ENCODE data around the gene CRADD. TPM values are rescaled to one million over a fixed set of nuclear protein-coding genes. Genes with fewer than 3 reads are reported as not detected.
A peak's percentile ranks its signal among the peaks of the same experiment; 100 is the strongest.

Gene CRADD
- polyA plus RNA-seq, 1 of the 3 experiments (the other 2 are of a cell fraction) = 13.6 TPM

DNA sequence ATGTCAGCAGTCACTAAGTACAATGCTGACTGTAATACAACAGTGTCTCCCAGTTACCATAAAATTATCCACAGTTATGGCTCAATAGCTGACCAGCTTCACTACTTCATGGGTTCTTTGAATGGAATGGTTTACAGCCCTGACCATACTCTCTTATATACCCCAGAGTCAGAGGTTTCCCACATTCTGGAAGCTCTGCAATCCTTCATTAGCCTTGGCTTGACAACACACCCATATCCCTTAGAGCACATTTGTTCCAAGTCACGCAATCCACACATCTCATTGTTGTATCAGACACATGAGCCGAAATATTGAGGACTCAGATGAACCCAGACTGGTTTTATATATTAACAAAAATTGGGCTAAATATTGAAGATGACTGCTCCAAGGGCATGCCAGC lies 261.8 kb downstream of the CRADD start:
- TF ChIP-seq NFIC (IDR thresholded peaks at IDR 0.05; ENCODE audit: borderline replicate concordance) (no peak), CHD2 (IDR thresholded peaks at IDR 0.05; ENCODE audit: low read length, partially characterized antibody) (no peak), TCF12 (IDR thresholded peaks at IDR 0.05) (no peak)
- no peaks in the 10 kb centered on the region for H3K4me1 ChIP-seq (ENCODE audit: control insufficient read depth in 1 of 2, insufficient read depth in 2 of 2, low read depth in 1 of 2, low read length in 1 of 2)
- 68% methylated on average over 2 of the region's 2 CpGs for WGBS (ENCODE audit: low lambda C conversion rate)
- H4K20me1 ChIP-seq (ENCODE audit: insufficient read depth) = no peaks in the 10 kb centered on the region
- DNase-seq = no peak
- no peaks in the 10 kb centered on the region for H3K79me2 ChIP-seq (ENCODE audit: insufficient read depth)
- no peaks in the 10 kb centered on the region for H3F3A ChIP-seq (replicated peaks; ENCODE audit: insufficient read depth)
- H3K36me3 ChIP-seq (replicated peaks in 1 of 2; ENCODE audit: control insufficient read depth in 1 of 2, insufficient read depth in 2 of 2, low read length in 1 of 2) = no peaks in the 10 kb centered on the region
- H3K9me3 ChIP-seq = 0 out of 2 replicates have a peak, but pooled peaks cover 5% of the 10 kb centered on the region
- H2AFZ ChIP-seq (ENCODE audit: low read depth) = no peak overlapping the region
- no peaks in the 10 kb centered on the region for H3K27me3 ChIP-seq (ENCODE audit: insufficient read depth)
- H3K9ac ChIP-seq = no peak overlapping the region
- H3K27ac ChIP-seq (ENCODE audit: low read depth in 2 of 2, low read length in 1 of 2) = no peak overlapping the region
- ChIA-PET CTCF (no interaction called here), POLR2A (no interaction called here)
- no peak overlapping the region for H3K4me2 ChIP-seq
- no peaks in the 10 kb centered on the region for H3K9me2 ChIP-seq
- 0 out of 4 replicates have a peak overlapping the region, but pooled peaks of 1 of the 2 experiments have one; percentile 7 for H3K4me3 ChIP-seq (ENCODE audit: low read depth in 2 of 2, low read length in 1 of 2)

GRCh38 chr12:93939641-93940325 lies 262.6 kb downstream of the CRADD start:
- Histone ChIP-seq H3K9ac (no peak overlapping the region), H3K36me3 (replicated peaks in 1 of 2; ENCODE audit: control insufficient read depth in 1 of 2, insufficient read depth in 2 of 2, low read length in 1 of 2) (no peaks in the 10 kb centered on the region), H3F3A (replicated peaks; ENCODE audit: insufficient read depth) (no peaks in the 10 kb centered on the region), H3K4me2 (no peak overlapping the region), H4K20me1 (ENCODE audit: insufficient read depth) (no peaks in the 10 kb centered on the region), H3K9me3 (0 out of 2 replicates have a peak, but pooled peaks cover 5% of the 10 kb centered on the region), H3K27me3 (ENCODE audit: insufficient read depth) (no peaks in the 10 kb centered on the region), H3K79me2 (ENCODE audit: insufficient read depth) (no peaks in the 10 kb centered on the region), H3K4me1 (ENCODE audit: control insufficient read depth in 1 of 2, insufficient read depth in 2 of 2, low read depth in 1 of 2, low read length in 1 of 2) (no peaks in the 10 kb centered on the region), H3K9me2 (no peaks in the 10 kb centered on the region), H3K27ac (ENCODE audit: low read depth in 2 of 2, low read length in 1 of 2) (no peak overlapping the region), H3K4me3 (ENCODE audit: low read depth in 2 of 2, low read length in 1 of 2) (no peak overlapping the region), H2AFZ (ENCODE audit: low read depth) (no peak overlapping the region)
- no peak for TF ChIP-seq IRF3 (IDR thresholded peaks at IDR 0.05; ENCODE audit: low read depth, low read length)
- TF ChIP-seq NFIC (IDR thresholded peaks at IDR 0.05; ENCODE audit: borderline replicate concordance) = no peak
- TF ChIP-seq, protein P1, sequence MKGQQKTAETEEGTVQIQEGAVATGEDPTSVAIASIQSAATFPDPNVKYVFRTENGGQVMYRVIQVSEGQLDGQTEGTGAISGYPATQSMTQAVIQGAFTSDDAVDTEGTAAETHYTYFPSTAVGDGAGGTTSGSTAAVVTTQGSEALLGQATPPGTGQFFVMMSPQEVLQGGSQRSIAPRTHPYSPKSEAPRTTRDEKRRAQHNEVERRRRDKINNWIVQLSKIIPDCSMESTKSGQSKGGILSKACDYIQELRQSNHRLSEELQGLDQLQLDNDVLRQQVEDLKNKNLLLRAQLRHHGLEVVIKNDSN (IDR thresholded peaks at IDR 0.05; ENCODE audit: borderline replicate concordance, low read depth) = no peak
- TF ChIP-seq, protein P2, sequence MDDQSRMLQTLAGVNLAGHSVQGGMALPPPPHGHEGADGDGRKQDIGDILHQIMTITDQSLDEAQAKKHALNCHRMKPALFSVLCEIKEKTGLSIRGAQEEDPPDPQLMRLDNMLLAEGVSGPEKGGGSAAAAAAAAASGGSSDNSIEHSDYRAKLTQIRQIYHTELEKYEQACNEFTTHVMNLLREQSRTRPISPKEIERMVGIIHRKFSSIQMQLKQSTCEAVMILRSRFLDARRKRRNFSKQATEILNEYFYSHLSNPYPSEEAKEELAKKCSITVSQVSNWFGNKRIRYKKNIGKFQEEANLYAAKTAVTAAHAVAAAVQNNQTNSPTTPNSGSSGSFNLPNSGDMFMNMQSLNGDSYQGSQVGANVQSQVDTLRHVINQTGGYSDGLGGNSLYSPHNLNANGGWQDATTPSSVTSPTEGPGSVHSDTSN (IDR thresholded peaks at IDR 0.05) = no peak
- TF ChIP-seq, protein P3, sequence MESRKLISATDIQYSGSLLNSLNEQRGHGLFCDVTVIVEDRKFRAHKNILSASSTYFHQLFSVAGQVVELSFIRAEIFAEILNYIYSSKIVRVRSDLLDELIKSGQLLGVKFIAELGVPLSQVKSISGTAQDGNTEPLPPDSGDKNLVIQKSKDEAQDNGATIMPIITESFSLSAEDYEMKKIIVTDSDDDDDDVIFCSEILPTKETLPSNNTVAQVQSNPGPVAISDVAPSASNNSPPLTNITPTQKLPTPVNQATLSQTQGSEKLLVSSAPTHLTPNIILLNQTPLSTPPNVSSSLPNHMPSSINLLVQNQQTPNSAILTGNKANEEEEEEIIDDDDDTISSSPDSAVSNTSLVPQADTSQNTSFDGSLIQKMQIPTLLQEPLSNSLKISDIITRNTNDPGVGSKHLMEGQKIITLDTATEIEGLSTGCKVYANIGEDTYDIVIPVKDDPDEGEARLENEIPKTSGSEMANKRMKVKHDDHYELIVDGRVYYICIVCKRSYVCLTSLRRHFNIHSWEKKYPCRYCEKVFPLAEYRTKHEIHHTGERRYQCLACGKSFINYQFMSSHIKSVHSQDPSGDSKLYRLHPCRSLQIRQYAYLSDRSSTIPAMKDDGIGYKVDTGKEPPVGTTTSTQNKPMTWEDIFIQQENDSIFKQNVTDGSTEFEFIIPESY (IDR thresholded peaks at IDR 0.05; ENCODE audit: borderline replicate concordance, low read depth) = no peak
- TF ChIP-seq EP300 (IDR thresholded peaks at IDR 0.05; ENCODE audit: borderline replicate concordance in 1 of 2, low read depth in 1 of 2, low read length in 1 of 2) = no peak
- TF ChIP-seq TEAD4 (IDR thresholded peaks at IDR 0.05; ENCODE audit: borderline replicate concordance, insufficient read depth) = no peak
- TF ChIP-seq JUND (IDR thresholded peaks at IDR 0.05) = no peak
- no peak for TF ChIP-seq POLR2AphosphoS5 (IDR thresholded peaks at IDR 0.05; ENCODE audit: low read depth, low read length)
- TF ChIP-seq TAF1 (IDR thresholded peaks at IDR 0.05; ENCODE audit: borderline replicate concordance, low read depth, low read length) = no peak
- TF ChIP-seq EZH2phosphoT487 (IDR thresholded peaks at IDR 0.05; ENCODE audit: borderline replicate concordance, low read depth) = no peak
- TF ChIP-seq GATA2 (CRISPR knock-in tag; IDR thresholded peaks at IDR 0.05) = no peak
- no peak for TF ChIP-seq SIN3A (IDR thresholded peaks at IDR 0.05; ENCODE audit: borderline replicate concordance, low read depth, low read length)
- TF ChIP-seq FOXJ3 (CRISPR knock-in tag; IDR thresholded peaks at IDR 0.05) = no peak
- TF ChIP-seq GABPA (IDR thresholded peaks at IDR 0.05; ENCODE audit: low read depth) = no peak
- WGBS (ENCODE audit: low lambda C conversion rate) = 63% methylated on average over 7 of the region's 7 CpGs
- ChIA-PET CTCF (no interaction called here), POLR2A (no interaction called here)
- DNase-seq = no peak
